HCT116 (cell line): ENCODE data around the gene ADAMTS14. TPM values are rescaled to one million over a fixed set of nuclear protein-coding genes. Genes with fewer than 3 reads are reported as not detected.

Experiments
- ATAC-seq: fragments of 200-7000 bp; cut with Tn5 transposase; 2 replicates; pipeline ENCODE4 v1.9.1; 2020; ENCODE audit warnings: mild to moderate bottlenecking, moderate library complexity
- BruUV-seq: library from RNA; stranded (reverse); fragments of 400-500 nt; replicated peaks from 2 replicates; lab custom pipeline; 2021; lab: Mats Ljungman, UMichigan
- CTCF ChIA-PET: fragments of 300-600 bp; sonication (Branson Sonifier 250); formaldehyde crosslinking; loops from one replicate; lab custom pipeline; 2021; ENCODE audit warnings: antibody characterized with exemption; lab: Charles Lee
- POLR2A ChIA-PET: fragments of 300-600, 350-600 bp; sonication (Branson Sonifier 250); formaldehyde crosslinking; loops from one replicate; lab custom pipeline; 2021; ENCODE audit warnings: antibody characterized with exemption; lab: Charles Lee
- RAD21 ChIA-PET, 2 experiments: fragments of 300-600 bp; sonication (Branson Sonifier 250); formaldehyde crosslinking; loops; one replicate each; lab custom pipeline; 2023; ENCODE audit warnings: low total read pairs in 2 of 2; ENCODE audit not compliant: uncharacterized antibody in 2 of 2, unreplicated experiment in 2 of 2, low non-redundant PET in 1 of 2; lab: Charles Lee
- DNase-seq: peaks from one replicate; pipeline ENCODE4 v3.0.0-alpha.2; 2010; ENCODE audit warnings: low read depth, low spot score
- H2AFZ ChIP-seq: fragments of 200-600 bp; shearing (Covaris generic), sonication (generic); 2 replicates; pipeline ENCODE4 v1.6.1; 2017; ENCODE audit warnings: low read depth, mixed run types, mixed read lengths, antibody characterized with exemption, low read length; ENCODE audit not compliant: poor library complexity, severe bottlenecking
- H3K27ac ChIP-seq: 2 replicates; pipeline ENCODE4 v1.5.1; 2012; ENCODE audit warnings: low read depth, low read length
- H3K27me3 ChIP-seq: fragments of 200-600 bp; sonication (generic); 2 replicates; pipeline ENCODE4 v1.6.1; 2016; ENCODE audit warnings: mixed run types, low read length, mixed read lengths; ENCODE audit not compliant: insufficient read depth
- H3K36me3 ChIP-seq, 2 experiments: fragments of 200-500 bp in 1 of 2; fragments of 200-600 bp in 1 of 2; sonication (Bioruptor generic) in 1 of 2; sonication (generic) in 1 of 2; 2 replicates each; pipeline versions ENCODE4 v1.5.1 to v1.6.1; 2014 to 2016; ENCODE audit warnings: low read length in 2 of 2, inconsistent platforms in 1 of 2, mixed read lengths in 1 of 2, mixed run types in 1 of 2; ENCODE audit not compliant: insufficient read depth in 2 of 2, control insufficient read depth in 1 of 2
- H3K4me1 ChIP-seq, 2 experiments: fragments of 200-600 bp in 1 of 2; sonication (generic) in 1 of 2; 2 replicates each; pipeline versions ENCODE4 v1.5.1 to v1.6.1; 2012 to 2017; ENCODE audit warnings: low read length in 2 of 2, inconsistent platforms in 1 of 2, mild to moderate bottlenecking in 1 of 2, mixed read lengths in 1 of 2, mixed run types in 1 of 2, moderate library complexity in 1 of 2; ENCODE audit not compliant: insufficient read depth in 2 of 2, control insufficient read depth in 1 of 2
- H3K4me2 ChIP-seq: fragments of 200-600 bp; sonication (generic); 2 replicates; pipeline ENCODE4 v1.6.1; 2017; ENCODE audit warnings: mixed run types, low read length, mixed read lengths
- H3K4me3 ChIP-seq, 2 experiments: fragments of 200-600 bp in 1 of 2; sonication (generic) in 1 of 2; replicated peaks in 1 of 2; 2 replicates each; pipeline ENCODE4 v1.5.1; 2011 to 2016; ENCODE audit warnings: low read length in 2 of 2, control low read depth in 1 of 2, low read depth in 1 of 2, mild to moderate bottlenecking in 1 of 2, mixed read lengths in 1 of 2, mixed run types in 1 of 2
- H3K79me2 ChIP-seq: fragments of 200-600 bp; sonication (generic); 2 replicates; pipeline ENCODE4 v1.6.1; 2017; ENCODE audit warnings: mild to moderate bottlenecking, mixed run types, low read length, moderate library complexity, mixed read lengths; ENCODE audit not compliant: insufficient read depth
- H3K9ac ChIP-seq: fragments of 200-600 bp; sonication (generic); 2 replicates; pipeline ENCODE4 v1.6.1; 2016; ENCODE audit warnings: low read length, mixed read lengths
- H3K9me2 ChIP-seq: fragments of 200-600 bp; sonication (generic), shearing (Covaris generic); 2 replicates; pipeline ENCODE4 v1.6.1; 2017; ENCODE audit warnings: mixed run types, mild to moderate bottlenecking, moderate library complexity; ENCODE audit not compliant: insufficient read depth
- H3K9me3 ChIP-seq, 2 experiments: fragments of 200-500 bp in 1 of 2; fragments of 200-600 bp in 1 of 2; sonication (Bioruptor generic) in 1 of 2; sonication (generic) in 1 of 2; 2 replicates each; pipeline ENCODE4 v1.6.1; 2014 to 2017; ENCODE audit warnings: low read length in 2 of 2, mixed read lengths in 2 of 2, inconsistent platforms in 1 of 2, low read depth in 1 of 2, mild to moderate bottlenecking in 1 of 2, mixed run types in 1 of 2, moderate library complexity in 1 of 2; ENCODE audit not compliant: control insufficient read depth in 1 of 2, insufficient read depth in 1 of 2
- H4K20me1 ChIP-seq: fragments of 200-600 bp; sonication (generic), shearing (Covaris generic); 2 replicates; pipeline ENCODE4 v1.6.1; 2017; ENCODE audit warnings: mixed run types, mild to moderate bottlenecking, moderate library complexity; ENCODE audit not compliant: insufficient read depth
- CTCF ChIP-seq, 3 experiments: fragments of 200-600 bp in 1 of 3; sonication (generic) in 1 of 3; IDR thresholded peaks in 2 of 3; conservative IDR thresholded peaks in 1 of 3; 2 replicates each; pipeline ENCODE4 v1.5.1; 2012 to 2017; ENCODE audit warnings: low read depth in 2 of 3, low read length in 2 of 3, antibody characterized with exemption in 1 of 3, borderline replicate concordance in 1 of 3, control low read depth in 1 of 3, mild to moderate bottlenecking in 1 of 3, mixed read lengths in 1 of 3, mixed run types in 1 of 3, moderate library complexity in 1 of 3; ENCODE audit not compliant: insufficient read depth in 1 of 3
- EGR1 ChIP-seq: IDR thresholded peaks from 2 replicates; pipeline ENCODE4 v1.6.1; 2012; ENCODE audit warnings: low read depth
- EZH2 ChIP-seq: fragments of 200-600 bp; sonication (generic); IDR thresholded peaks from 2 replicates; pipeline ENCODE4 v1.6.1; 2017; ENCODE audit warnings: antibody characterized with exemption, mixed run types
- RAD21 ChIP-seq: IDR thresholded peaks from 2 replicates; pipeline ENCODE4 v1.6.1; 2012; ENCODE audit warnings: low read depth, mild to moderate bottlenecking
- SIN3A ChIP-seq: IDR thresholded peaks from 2 replicates; pipeline ENCODE4 v1.6.1; 2012; ENCODE audit warnings: low read depth
- ZBTB33 ChIP-seq: IDR thresholded peaks from 2 replicates; pipeline ENCODE4 v1.6.1; 2011; ENCODE audit warnings: mild to moderate bottlenecking, low read length, moderate library complexity; ENCODE audit not compliant: insufficient replicate concordance; ENCODE audit errors: extremely low read depth
- ZFX ChIP-seq: fragments of 450-650 bp; IDR thresholded peaks from 2 replicates; pipeline ENCODE4 v1.6.1; 2017
- ZNF274 ChIP-seq: fragments of 200-500 bp; sonication (Bioruptor generic); IDR thresholded peaks from 2 replicates; pipeline ENCODE4 v1.6.1; 2014; ENCODE audit warnings: mild to moderate bottlenecking, low read depth, low read length, inconsistent platforms
- intact Hi-C: fragments of 100-400 bp; cut with micrococcal nuclease; formaldehyde crosslinking; loops from 2 replicates; pipeline ENCODE4 v1.10.0; 2022
- total RNA-seq: library from RNA; stranded (reverse); gene quantifications from one replicate; pipeline ENCODE4 v1.2.1, GENCODE V29; 2021; ENCODE audit not compliant: unreplicated experiment

The ADAMTS14 gene
- total RNA-seq, 1 experiment from 2014 or later, result 13.2 TPM

- CTCF ChIA-PET, result no interaction called here
- H3K27me3 ChIP-seq, result no peaks in the 10 kb centered on the region
- no peak overlapping the region for H3K4me2 ChIP-seq
- DNase-seq, result no peak
- no peaks in the 10 kb centered on the region for H4K20me1 ChIP-seq
- BruUV-seq, result no TSS peak
- intact Hi-C loops, result no loop called here
- no peak overlapping the region for H3K4me3 ChIP-seq
- no peaks in the 10 kb centered on the region for H3K9me3 ChIP-seq
- H3K9ac ChIP-seq, result no peak overlapping the region
- H3K79me2 ChIP-seq, result peaks cover 7% of the 10 kb centered on the region
- H3K9me2 ChIP-seq, result no peaks in the 10 kb centered on the region
- TF ChIP-seq ZBTB33, result no peak
- no peak for TF ChIP-seq ZNF274
- no peak for TF ChIP-seq SIN3A
- no peak for TF ChIP-seq ZFX
- TF ChIP-seq CTCF (IDR thresholded peaks at IDR 0.05 in 2 of 3, conservative IDR thresholded peaks at IDR 0.05 in 1 of 3; ENCODE audit: borderline replicate concordance in 1 of 3, insufficient read depth in 1 of 3, low read depth in 2 of 3, low read length in 2 of 3), result no peak
- TF ChIP-seq RAD21, result no peak
- TF ChIP-seq EZH2, result no peak
- no peak for TF ChIP-seq EGR1
- TF ChIP-seq, all 23 proteins: peak for 0
- ChIA-PET RAD21 (no interaction called here), POLR2A (no interaction called here)
- Histone ChIP-seq H3K4me1 (peaks cover 3 to 15% of the 10 kb centered on the region in 2 experiments; a peak in 3 of 4 replicates), H3K27ac (no peak overlapping the region), H3K36me3 (no peaks in the 10 kb centered on the region), H2AFZ (no peak overlapping the region)
- ATAC-seq, result no peak
Measured at GRCh38 chr10:70811881-70812280, 139.6 kb downstream of the ADAMTS14 start.

Other genes with a start within 250 kb of the ADAMTS14 start
- 0.30 TPM for gene NODAL, start 230.8 kb upstream of the ADAMTS14 start, total RNA-seq
- 33.1 TPM for gene PALD1, start 193.7 kb upstream of the ADAMTS14 start, total RNA-seq
- gene PRF1, start 69.8 kb upstream of the ADAMTS14 start, total RNA-seq, result 6.4 TPM
- gene TBATA, start 112.9 kb downstream of the ADAMTS14 start, total RNA-seq, result not detected
- gene SGPL1, start 143.4 kb downstream of the ADAMTS14 start, total RNA-seq, result 69.4 TPM
- gene PCBD1, start 216.1 kb downstream of the ADAMTS14 start, total RNA-seq, result 163 TPM